NCI-H128 (cell line): ENCODE data around the gene NAB2.
"Not testable (repeated sequence)": the region's sequence is repeated elsewhere in the genome, so short reads cannot be mapped to it uniquely, and the experiment has no call there.

Source experiments
- DNase-seq: peaks from one replicate; lab custom pipeline; 2025; ENCODE audit not compliant: unreplicated experiment; lab: John Stamatoyannopoulos, UW

NAB2 gene

GRCh38 chr12:57063991-57064685, 24.8 kb upstream of the NAB2 start:
- DNase-seq: no peak

GRCh38 chr12:57066245-57066644, 22.7 kb upstream of the NAB2 start:
- DNase-seq: no peak

GRCh38 chr12:57069523-57069922, 19.4 kb upstream of the NAB2 start:
- DNase-seq: peak; percentile 19

- DNase-seq: no peak
Measured at GRCh38 chr12:57072661-57073060, 16.3 kb upstream of the NAB2 start.

- not testable (repeated sequence) for DNase-seq
Measured at GRCh38 chr12:57073566-57074450, 15.1 kb upstream of the NAB2 start.

- peak; percentile 99 for DNase-seq
Measured at GRCh38 chr12:57078519-57079404, 10.2 kb upstream of the NAB2 start, which contains the start of gene NEMP1. TSS of gene NEMP1 (minus strand) at chr12:57078791. CDS start at chr12:57078745, 46 bp downstream.

- DNase-seq: no peak
Measured at GRCh38 chr12:57079821-57080220, 9.1 kb upstream of the NAB2 start.

GRCh38 chr12:57080855-57081254, 8.1 kb upstream of the NAB2 start:
- no peak for DNase-seq

GRCh38 chr12:57085999-57086492, 2.9 kb upstream of the NAB2 start:
- no peak for DNase-seq

- no peak for DNase-seq
Measured at GRCh38 chr12:57086493-57087009, 2.4 kb upstream of the NAB2 start.

GRCh38 chr12:57087010-57087690, 1.8 kb upstream of the NAB2 start:
- DNase-seq: peak; percentile 24

- peak; percentile 31 for DNase-seq
Measured at GRCh38 chr12:57087691-57088353, 1.1 kb upstream of the NAB2 start.

- no peak for DNase-seq
Measured at GRCh38 chr12:57089271-57090245, 644 bp downstream of the NAB2 start.

GRCh38 chr12:57090490-57090889, 1.6 kb downstream of the NAB2 start:
- no peak for DNase-seq

- no peak for DNase-seq
Measured at GRCh38 chr12:57090924-57091637, 2.2 kb downstream of the NAB2 start.

- DNase-seq: no peak
Measured at GRCh38 chr12:57091638-57092528, 3.0 kb downstream of the NAB2 start.

GRCh38 chr12:57092529-57092862, 3.6 kb downstream of the NAB2 start:
- DNase-seq: no peak
